ENCODE measurements around the gene PRIMA1. TPM values are rescaled to one million over a fixed set of nuclear protein-coding genes. Genes with fewer than 3 reads are reported as not detected.

Gene PRIMA1
- total and polyA plus RNA-seq, 2 experiments from 2014 or later, result 2.1 to 3.5 TPM

- Histone ChIP-seq H3K36me3 (ENCODE audit: insufficient read depth) (no peaks in the 10 kb centered on the region), H3F3A (replicated peaks; ENCODE audit: low read depth) (no peaks in the 10 kb centered on the region), H3K4me2 (no peak overlapping the region), H3K4me3 (no peak overlapping the region), H3K4me1 (ENCODE audit: insufficient read depth) (no peaks in the 10 kb centered on the region; the same call in 1 of the 2 replicates), H4K20me1 (replicated peaks; ENCODE audit: insufficient read depth) (no peaks in the 10 kb centered on the region), H2AFZ (no peak overlapping the region), H3K27me3 (ENCODE audit: insufficient read depth) (no peaks in the 10 kb centered on the region), H3K9me2 (ENCODE audit: insufficient read depth) (no peaks in the 10 kb centered on the region), H3K79me2 (replicated peaks; ENCODE audit: insufficient read depth) (no peaks in the 10 kb centered on the region), H3K27ac (ENCODE audit: low read depth) (no peak overlapping the region)
- H3K9me3 Mint-ChIP-seq, result no peaks in the 10 kb centered on the region
- peaks cover 4% of the 10 kb centered on the region for H3K27me3 Mint-ChIP-seq (ENCODE audit: insufficient read depth, low read depth, poor library complexity)
- no peak overlapping the region for H3K27ac Mint-ChIP-seq
- H3K4me1 Mint-ChIP-seq, result peaks cover 10% of the 10 kb centered on the region
- DNase-seq (ENCODE audit: low spot score) (no peak), ATAC-seq (no peak)
- H3K36me3 Mint-ChIP-seq (ENCODE audit: low read depth), result no peaks in the 10 kb centered on the region
- no peak overlapping the region for H3K4me3 Mint-ChIP-seq
- TF ChIP-seq EZH2 (IDR thresholded peaks at IDR 0.05; ENCODE audit: low read depth, unreplicated experiment), result no peak
- TF ChIP-seq EZH2phosphoT487 (IDR thresholded peaks at IDR 0.05; ENCODE audit: unreplicated experiment), result no peak
- no peak for TF ChIP-seq STAT1 (IDR thresholded peaks at IDR 0.05; ENCODE audit: unreplicated experiment)
- no peak for TF ChIP-seq ZNF331 (CRISPR knock-in tag; IDR thresholded peaks at IDR 0.05; ENCODE audit: low read depth)
- no peak for TF ChIP-seq ZNF114 (CRISPR knock-in tag; IDR thresholded peaks at IDR 0.05)
- no peak for TF ChIP-seq JUNB (IDR thresholded peaks at IDR 0.05; ENCODE audit: unreplicated experiment)
- TF ChIP-seq ZNF462 (CRISPR knock-in tag; IDR thresholded peaks at IDR 0.05), result no peak
- no peak for TF ChIP-seq NANOG (IDR thresholded peaks at IDR 0.05; ENCODE audit: borderline replicate concordance)
- TF ChIP-seq REST (IDR thresholded peaks at IDR 0.05; ENCODE audit: unreplicated experiment), result no peak
- no peak for TF ChIP-seq CREB1 (CRISPR knock-in tag; IDR thresholded peaks at IDR 0.05; ENCODE audit: low read depth)
- no peak for TF ChIP-seq ETS1 (IDR thresholded peaks at IDR 0.05)
- TF ChIP-seq POLR2AphosphoS5 (IDR thresholded peaks at IDR 0.05; ENCODE audit: low read depth), result no peak
- no peak for TF ChIP-seq CTCF (conservative IDR thresholded peaks at IDR 0.05; ENCODE audit: low read depth in 2 of 2)
These were observed 50.7 kb downstream of the PRIMA1 start for GRCh38 chr14:93737634-93738033.

All from GM23338 (cell line).